HCT116 (cell line): ENCODE measurements around the gene DCAF15.

Experiments
- ATF3 ChIP-seq: IDR thresholded peaks from 2 replicates; pipeline ENCODE4 v1.6.1; 2012
- CBX3 ChIP-seq: IDR thresholded peaks from 2 replicates; pipeline ENCODE4 v1.6.1; 2012; ENCODE audit warnings: low read depth
- CTCF ChIP-seq, 3 experiments: fragments of 200-600 bp in 1 of 3; sonication (generic) in 1 of 3; IDR thresholded peaks in 2 of 3; conservative IDR thresholded peaks in 1 of 3; 2 replicates each; pipeline ENCODE4 v1.5.1; 2012 to 2017; ENCODE audit warnings: low read depth in 2 of 3, low read length in 2 of 3, antibody characterized with exemption in 1 of 3, borderline replicate concordance in 1 of 3, control low read depth in 1 of 3, mild to moderate bottlenecking in 1 of 3, mixed read lengths in 1 of 3, mixed run types in 1 of 3, moderate library complexity in 1 of 3; ENCODE audit not compliant: insufficient read depth in 1 of 3
- EGR1 ChIP-seq: IDR thresholded peaks from 2 replicates; pipeline ENCODE4 v1.6.1; 2012; ENCODE audit warnings: low read depth
- FOSL1 ChIP-seq: IDR thresholded peaks from 2 replicates; pipeline ENCODE4 v1.6.1; 2012; ENCODE audit warnings: low read depth
- MAX ChIP-seq: IDR thresholded peaks from 2 replicates; pipeline ENCODE4 v1.6.1; 2012
- POLR2A ChIP-seq: IDR thresholded peaks from 2 replicates; pipeline ENCODE4 v1.7.0; 2011; ENCODE audit warnings: borderline replicate concordance; ENCODE audit not compliant: insufficient read depth, insufficient read length; ENCODE audit errors: extremely low read depth
- POLR2AphosphoS5 ChIP-seq: IDR thresholded peaks from 2 replicates; pipeline ENCODE4 v1.6.1; 2011; ENCODE audit warnings: mild to moderate bottlenecking, low read depth, low read length, moderate library complexity
- RAD21 ChIP-seq: IDR thresholded peaks from 2 replicates; pipeline ENCODE4 v1.6.1; 2012; ENCODE audit warnings: low read depth, mild to moderate bottlenecking
- SIN3A ChIP-seq: IDR thresholded peaks from 2 replicates; pipeline ENCODE4 v1.6.1; 2012; ENCODE audit warnings: low read depth
- YY1 ChIP-seq: IDR thresholded peaks from 2 replicates; pipeline ENCODE4 v1.6.1; 2011; ENCODE audit warnings: low read length, low read depth, moderate library complexity, mild to moderate bottlenecking; ENCODE audit not compliant: insufficient replicate concordance; ENCODE audit errors: extremely low read depth
- ZBTB33 ChIP-seq: IDR thresholded peaks from 2 replicates; pipeline ENCODE4 v1.6.1; 2011; ENCODE audit warnings: mild to moderate bottlenecking, low read length, moderate library complexity; ENCODE audit not compliant: insufficient replicate concordance; ENCODE audit errors: extremely low read depth
- ZFX ChIP-seq: fragments of 450-650 bp; IDR thresholded peaks from 2 replicates; pipeline ENCODE4 v1.6.1; 2017

GRCh38 chr19:13990085-13990484 lies 37.8 kb downstream of the DCAF15 start:
- TF ChIP-seq CTCF (IDR thresholded peaks at IDR 0.05 in 2 of 3, conservative IDR thresholded peaks at IDR 0.05 in 1 of 3; ENCODE audit: borderline replicate concordance in 1 of 3, insufficient read depth in 1 of 3, low read depth in 2 of 3, low read length in 2 of 3) (no peak), RAD21 (no peak), POLR2A (no peak), SIN3A (no peak), ZBTB33 (no peak), POLR2AphosphoS5 (no peak), ATF3 (no peak), MAX (no peak), ZFX (no peak), CBX3 (no peak), YY1 (no peak), FOSL1 (no peak), EGR1 (no peak)
